HG03196 (cell line): ENCODE data around the gene MYH13.

Experiments used
- ATAC-seq: cut with Tn5 transposase; IDR thresholded peaks from one replicate; pipeline ENCODE4 v1.9.1; 2021; ENCODE audit not compliant: unreplicated experiment

MYH13 gene

GRCh38 chr17:10262451-10262850 lies 110.4 kb downstream of the MYH13 start:
- ATAC-seq = no peak

- ATAC-seq = no peak
Measured at GRCh38 chr17:10261098-10261497, 111.7 kb downstream of the MYH13 start.

GRCh38 chr17:10251212-10251948 lies 121.4 kb downstream of the MYH13 start:
- peak; percentile 53 for ATAC-seq
